GM18520 (cell line): Measurements from ENCODE around the gene PCSK5.
"Not testable (repeated sequence)": the region's sequence is repeated elsewhere in the genome, so short reads cannot be mapped to it uniquely, and the experiment has no call there.

Experiments
- ATAC-seq: cut with Tn5 transposase; IDR thresholded peaks from one replicate; pipeline ENCODE4 v1.9.1; 2021; ENCODE audit not compliant: unreplicated experiment

PCSK5 gene

DNA sequence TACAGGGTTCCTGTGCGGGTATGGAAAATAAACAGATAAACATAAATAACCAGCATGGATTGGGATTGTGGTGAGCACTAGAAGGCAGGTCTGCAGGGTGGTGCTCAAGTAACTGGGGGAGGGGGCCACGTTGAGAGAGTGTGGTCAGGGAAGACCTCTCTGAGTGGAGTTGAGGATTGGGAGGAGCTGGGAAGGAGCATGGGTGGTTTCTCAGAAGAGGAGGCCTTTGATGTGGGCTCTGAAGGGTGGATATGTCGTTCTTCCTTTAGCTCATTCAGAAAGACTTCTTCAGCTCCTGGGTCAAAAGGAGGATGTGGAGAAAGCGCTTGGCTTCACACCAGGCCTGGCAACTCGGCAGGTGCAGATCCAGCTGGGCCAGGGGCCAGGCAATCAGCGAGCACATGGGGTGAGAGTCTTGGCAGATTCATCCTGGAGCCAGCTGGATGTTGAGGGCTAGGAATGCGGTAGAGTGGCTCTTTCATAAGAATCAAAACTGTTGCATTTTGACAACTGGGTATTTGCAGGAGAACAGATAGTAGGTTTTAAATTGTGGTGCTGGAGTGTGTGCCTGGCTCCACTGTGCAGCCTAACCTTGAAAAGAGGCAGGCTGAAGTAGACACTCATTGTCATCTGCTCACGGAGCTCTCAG, 71.7 kb downstream of the PCSK5 start:
- ATAC-seq, result no peak

GRCh38 chr9:75962662-75963036, 72.2 kb downstream of the PCSK5 start:
- ATAC-seq, result no peak

DNA sequence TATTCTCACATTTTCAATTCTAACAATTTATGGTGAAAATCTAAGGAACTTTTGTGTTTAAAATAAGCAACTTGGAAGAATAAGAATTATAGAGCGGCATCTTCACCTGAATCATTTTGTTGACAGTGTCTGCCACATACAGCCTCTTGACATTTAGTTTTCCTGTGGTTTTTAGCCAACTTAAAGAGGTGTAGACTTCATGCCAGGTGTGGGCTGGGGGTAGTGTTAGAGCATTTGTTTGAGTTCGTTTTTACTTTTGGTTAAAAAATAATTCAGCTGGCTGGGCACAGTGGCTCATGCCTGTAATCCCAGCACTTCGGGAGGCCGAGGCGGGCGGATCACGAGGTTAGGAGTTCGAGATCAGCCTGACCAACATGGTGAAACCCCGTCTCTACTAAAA, 72.8 kb downstream of the PCSK5 start:
- ATAC-seq, result not testable (repeated sequence)

- ATAC-seq, result no peak
These were observed 74.0 kb downstream of the PCSK5 start for GRCh38 chr9:75964427-75964826.

- ATAC-seq, result no peak
These were observed 74.8 kb downstream of the PCSK5 start for GRCh38 chr9:75965231-75965630.

DNA sequence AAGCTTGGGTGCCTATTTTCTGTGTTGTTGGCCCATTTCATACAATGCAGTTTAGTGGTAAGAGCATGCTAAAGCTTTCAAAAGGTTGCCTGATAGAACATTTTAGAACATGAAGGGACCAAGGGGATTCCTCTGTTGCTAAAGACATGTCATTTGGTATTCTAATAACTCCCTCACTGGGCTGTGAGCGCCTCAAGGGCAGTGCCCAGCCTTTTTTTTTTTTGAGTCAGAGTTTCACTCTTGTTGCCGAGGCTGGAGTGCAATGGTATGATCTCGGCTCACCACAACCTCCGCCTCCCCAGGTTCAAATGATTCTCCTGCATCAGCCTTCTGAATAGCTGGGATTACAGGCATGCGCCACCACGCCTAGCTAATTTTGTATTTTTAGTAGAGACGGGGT, 77.1 kb downstream of the PCSK5 start:
- no peak for ATAC-seq

- no peak for ATAC-seq
These were observed 83.7 kb downstream of the PCSK5 start for GRCh38 chr9:75974016-75974766.

DNA sequence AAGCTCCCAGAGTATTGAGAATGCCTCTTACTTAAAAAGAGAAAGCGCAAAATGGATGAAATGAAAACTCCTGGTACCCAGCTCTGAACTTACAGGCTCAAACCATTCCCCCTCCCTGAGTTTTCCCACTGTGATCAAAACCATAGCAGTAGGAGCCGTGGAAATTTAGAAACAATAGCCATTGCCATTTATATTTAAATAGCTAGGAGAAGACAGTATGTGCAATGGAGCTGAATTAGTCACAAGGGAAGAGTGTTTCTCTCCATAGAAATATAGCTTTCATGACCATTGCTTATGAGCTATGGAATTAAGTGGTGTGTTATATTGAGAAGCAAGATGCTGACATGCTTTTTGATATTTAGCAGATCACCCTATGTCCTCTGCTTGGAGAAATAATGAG, 84.6 kb downstream of the PCSK5 start:
- no peak for ATAC-seq

DNA sequence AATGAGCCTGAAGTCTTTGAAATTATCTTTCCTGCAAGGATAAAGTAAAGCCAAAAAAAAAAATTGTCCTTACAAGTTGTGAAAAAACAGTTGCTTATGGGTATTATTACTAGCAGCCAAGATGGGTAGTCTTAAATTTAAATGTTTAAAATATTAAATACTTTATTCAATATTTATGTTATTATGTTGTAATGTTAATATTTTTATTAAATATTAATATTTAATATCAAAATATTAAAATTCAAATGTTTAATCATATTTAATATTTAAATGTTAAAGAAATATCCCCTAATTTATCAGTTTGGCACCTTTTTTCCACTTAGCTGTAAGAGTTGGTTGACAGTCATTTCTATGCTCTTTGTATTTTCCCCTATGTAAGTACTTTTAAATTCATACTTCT, 86.1 kb downstream of the PCSK5 start:
- ATAC-seq, result no peak

GRCh38 chr9:75979362-75979761, 88.9 kb downstream of the PCSK5 start:
- ATAC-seq, result no peak

- ATAC-seq, result no peak
These were observed 93.0 kb downstream of the PCSK5 start for GRCh38 chr9:75983319-75984045.

GRCh38 chr9:75985515-75985914, 95.0 kb downstream of the PCSK5 start:
- no peak for ATAC-seq

DNA sequence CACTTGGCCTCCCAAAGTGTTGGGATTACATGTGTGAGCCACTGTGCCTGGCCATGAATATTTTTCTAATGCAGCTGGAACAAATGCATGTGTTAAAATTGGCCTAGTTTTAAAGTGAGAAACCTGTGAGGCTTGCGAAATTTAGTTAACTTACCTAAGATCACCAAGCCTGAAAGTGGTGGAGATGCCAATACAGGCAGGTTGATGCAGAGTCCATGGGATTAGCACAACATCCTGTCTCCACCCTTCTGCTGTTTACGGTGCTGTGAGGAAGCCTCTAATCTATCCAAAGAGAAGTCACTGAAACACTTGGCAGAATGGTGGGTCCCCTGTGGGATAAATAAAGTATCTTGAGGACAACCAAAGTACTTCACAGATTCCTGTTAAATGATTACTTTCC, 98.2 kb downstream of the PCSK5 start:
- ATAC-seq, result no peak

DNA sequence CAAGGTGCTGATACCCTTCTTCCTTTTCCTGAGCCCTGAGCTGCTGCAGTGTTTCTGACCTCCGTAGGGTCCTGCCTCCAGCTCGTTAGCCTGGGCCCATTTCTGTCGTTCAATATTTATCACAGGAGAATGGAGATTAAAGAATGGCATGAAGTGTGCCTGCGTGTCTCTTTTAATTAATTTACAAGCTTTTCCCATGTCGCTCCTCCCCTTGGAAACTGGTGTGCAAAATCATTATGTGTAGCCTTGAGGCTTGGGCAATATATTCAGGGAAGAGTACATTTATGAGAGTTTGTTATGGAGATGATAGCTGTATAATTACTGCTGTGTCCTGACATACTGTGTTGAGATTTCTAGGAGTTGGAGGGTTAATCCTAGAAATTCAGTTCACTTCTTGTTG, 99.7 kb downstream of the PCSK5 start:
- no peak for ATAC-seq

DNA sequence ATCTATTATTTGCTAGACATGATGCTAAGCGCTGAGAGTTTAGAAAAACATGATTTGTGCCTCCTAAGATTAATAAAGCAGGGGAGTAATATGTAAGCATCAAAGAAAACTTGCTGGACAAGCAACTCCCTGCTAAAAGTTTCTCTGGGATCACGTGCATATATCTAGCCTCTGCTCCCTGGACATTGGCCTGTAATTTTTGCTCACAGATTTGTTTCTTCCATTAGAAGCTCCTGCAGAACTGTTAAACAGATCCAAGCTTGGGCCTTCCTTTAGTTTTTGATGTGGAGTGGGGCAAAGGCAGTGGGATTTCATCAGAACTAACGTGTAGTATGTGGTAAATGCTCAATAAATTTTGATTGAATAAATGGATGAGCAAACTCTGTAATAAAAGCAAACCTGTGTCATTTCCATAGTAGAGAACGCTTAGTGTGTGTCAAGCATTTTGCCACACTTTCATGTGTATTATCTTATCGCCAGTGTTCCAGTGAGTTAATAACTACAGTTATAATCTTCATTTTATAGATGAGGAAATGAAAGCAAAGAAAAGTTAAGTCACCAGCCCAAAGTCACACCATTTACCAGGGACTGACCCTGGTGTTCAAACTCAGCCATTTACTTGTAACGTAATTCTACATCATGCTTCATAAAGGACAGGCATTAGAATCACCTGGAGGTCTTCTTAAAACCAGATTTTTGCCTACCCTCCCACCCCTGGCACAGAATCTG, 100.3 kb downstream of the PCSK5 start:
- no peak for ATAC-seq

- no peak for ATAC-seq
These were observed 102.2 kb downstream of the PCSK5 start for GRCh38 chr9:75992482-75993206.

DNA sequence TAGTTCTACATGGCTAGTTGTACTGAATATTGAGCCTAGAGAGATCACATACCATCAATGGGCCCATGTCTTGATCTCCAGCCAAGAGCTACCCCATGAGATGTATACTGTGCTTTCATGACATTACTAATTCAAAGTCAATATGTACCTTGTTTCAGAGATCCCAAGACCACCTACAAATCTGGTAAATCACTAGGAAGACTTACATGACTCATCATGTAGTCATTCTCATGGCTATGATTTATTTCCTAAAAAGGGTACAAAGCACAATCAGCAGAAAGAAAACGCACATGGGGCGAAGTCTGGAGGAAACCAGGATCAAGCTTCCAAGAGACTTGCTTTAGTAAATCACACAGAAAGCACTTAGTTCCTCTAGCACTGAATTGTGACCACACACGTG, 103.0 kb downstream of the PCSK5 start:
- ATAC-seq, result no peak

DNA sequence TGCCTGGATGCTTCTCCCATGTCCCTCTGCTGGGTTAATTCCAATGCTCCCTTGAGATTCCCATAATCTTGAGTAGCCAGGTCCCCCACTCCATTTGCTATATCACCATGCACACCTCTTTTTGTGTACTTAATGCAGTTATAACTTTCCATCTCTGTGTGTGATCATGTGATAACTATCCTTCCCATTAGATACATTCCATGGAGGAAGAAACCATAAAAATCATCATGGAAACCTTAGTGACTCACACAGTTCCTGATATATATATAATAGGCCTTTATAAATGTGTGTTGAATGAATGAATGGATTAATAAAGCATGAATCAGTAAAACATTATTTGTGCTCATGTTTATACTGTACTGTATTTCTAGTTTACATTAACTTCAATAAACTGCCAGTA, 104.6 kb downstream of the PCSK5 start:
- ATAC-seq, result no peak

DNA sequence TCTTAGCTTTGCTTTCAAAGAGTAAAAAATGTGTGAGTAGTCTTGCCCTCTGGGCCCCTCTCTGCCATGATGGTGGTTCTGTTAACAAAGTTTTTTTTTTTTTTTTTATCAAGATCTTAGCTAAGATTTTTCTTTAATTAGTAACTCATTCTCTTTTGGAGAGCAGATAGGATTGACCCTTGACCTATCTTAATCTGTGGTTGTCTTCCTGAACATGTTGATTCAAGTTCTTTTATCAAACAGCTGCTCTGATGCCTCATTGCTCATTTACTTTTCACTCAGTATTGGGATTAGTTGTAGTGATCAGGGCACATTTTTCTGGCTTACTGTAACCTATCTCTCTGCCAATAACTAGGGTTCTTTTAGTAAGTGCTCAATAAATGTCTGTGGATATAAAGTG, 106.3 kb downstream of the PCSK5 start:
- no peak for ATAC-seq

GRCh38 chr9:75997206-75997605, 106.7 kb downstream of the PCSK5 start:
- no peak for ATAC-seq
